HG03045 (cell line): ENCODE results near the gene MTCP1.
A peak's percentile ranks its signal among the peaks of the same experiment; 100 is the strongest.

ENCODE experiments used
- ATAC-seq: cut with Tn5 transposase; IDR thresholded peaks from one replicate; pipeline ENCODE4 v1.9.1; 2021; ENCODE audit warnings: mild to moderate bottlenecking, moderate library complexity; ENCODE audit not compliant: unreplicated experiment

The MTCP1 gene

DNA sequence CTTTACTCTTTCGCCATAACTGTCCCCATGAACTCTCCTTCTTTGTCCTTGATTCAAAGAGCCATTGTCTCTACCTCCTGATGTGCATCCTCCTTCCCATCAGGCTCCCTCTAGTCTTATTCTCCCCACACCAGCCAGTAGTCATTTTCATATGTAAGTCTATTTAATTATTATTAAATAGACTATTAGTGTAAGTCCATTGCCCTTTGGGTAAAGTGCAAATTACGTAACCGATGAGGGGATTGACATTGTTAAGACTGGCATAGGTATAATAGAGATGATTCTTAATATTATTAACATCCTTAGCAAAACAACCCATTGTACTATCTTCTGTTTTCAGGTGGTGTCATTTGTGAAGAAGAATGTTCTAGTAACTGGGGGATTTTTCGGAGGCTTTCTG, 16.7 kb downstream of the MTCP1 start:
- no peak for ATAC-seq

DNA sequence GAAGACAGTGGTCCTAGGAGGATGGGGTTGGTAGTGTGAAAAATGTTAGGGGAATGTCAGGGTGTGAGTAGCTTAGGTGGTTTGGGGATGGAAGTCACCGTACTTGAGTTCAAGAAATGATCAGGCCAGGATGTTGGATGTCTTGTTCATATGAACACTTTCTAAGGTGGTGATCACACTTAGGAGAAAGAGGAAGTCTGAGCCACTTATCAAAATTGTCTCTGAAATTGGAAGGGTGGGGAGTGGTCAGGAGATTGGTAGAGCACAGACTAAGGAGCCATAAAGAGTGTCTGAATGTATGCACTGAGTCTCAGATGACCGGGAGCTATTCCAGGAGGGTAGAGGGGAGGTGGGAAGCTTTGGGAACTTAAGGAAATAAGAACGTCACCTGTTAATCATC, 17.3 kb downstream of the MTCP1 start:
- no peak for ATAC-seq

DNA sequence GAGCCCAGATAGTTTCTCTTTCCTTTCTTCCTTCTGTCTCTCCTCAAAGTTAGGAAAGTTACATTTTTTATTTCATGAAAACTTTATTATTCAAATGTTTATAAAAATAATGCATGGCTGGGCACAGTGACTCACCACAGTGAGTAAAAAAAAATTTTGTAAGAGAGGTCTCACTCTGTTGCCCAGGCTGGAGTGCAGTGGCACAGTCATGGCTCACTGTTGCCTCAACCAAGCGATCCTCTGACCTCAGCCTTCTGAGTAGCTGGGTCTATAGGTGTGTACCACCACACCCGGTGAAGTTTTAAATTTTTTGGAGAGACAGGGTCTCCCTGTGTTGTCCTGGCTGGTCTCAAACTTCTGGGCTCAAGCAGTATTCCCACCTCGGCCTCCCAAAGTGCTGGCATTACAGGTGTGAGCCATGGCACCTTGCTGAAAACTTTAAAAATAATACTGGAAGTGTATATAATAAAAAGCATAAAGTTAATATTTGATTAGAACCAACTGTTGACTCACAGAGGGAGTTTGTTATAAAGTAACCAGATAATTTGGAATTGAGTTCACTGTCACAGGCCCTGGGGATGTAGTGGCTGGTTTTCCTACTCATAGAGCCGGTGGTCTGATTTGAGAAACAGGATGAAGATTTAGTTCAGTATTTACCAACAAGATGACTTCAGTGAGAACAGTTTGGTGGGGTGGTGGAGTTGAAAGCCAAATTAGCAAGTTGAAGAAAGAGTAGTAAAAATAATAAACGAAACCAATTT, 18.0 kb downstream of the MTCP1 start:
- no peak for ATAC-seq

DNA sequence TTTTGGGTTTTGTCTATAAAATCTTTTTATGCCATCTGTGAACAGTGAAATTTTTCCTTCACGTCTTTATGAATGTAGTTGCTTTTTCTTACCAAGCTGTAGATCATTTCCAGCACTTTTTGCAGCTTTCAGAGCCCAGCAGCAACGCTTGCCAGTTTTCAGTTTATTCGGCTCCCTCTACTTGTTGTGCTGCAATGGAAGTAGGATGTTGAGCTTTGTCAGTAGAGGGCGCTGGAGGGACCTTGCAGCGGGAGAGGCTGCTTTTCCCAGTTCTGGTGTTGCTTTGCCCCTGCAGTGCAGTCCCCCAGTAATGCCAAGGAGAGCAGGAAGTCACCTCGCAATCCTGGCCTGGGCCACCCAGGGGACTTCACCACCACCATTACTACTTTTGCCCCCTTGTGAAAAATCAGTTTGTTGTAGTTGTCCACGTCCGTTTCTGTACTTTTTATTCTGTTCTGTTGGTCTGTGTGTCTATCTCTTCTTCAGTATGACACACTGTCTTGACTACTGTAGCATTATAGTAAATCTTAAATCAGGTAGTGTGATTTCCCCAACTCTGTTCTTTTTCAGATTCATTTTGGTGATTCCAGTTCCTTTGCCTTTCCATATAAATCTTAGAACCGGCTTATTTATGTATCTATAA, 21.8 kb downstream of the MTCP1 start:
- no peak for ATAC-seq

DNA sequence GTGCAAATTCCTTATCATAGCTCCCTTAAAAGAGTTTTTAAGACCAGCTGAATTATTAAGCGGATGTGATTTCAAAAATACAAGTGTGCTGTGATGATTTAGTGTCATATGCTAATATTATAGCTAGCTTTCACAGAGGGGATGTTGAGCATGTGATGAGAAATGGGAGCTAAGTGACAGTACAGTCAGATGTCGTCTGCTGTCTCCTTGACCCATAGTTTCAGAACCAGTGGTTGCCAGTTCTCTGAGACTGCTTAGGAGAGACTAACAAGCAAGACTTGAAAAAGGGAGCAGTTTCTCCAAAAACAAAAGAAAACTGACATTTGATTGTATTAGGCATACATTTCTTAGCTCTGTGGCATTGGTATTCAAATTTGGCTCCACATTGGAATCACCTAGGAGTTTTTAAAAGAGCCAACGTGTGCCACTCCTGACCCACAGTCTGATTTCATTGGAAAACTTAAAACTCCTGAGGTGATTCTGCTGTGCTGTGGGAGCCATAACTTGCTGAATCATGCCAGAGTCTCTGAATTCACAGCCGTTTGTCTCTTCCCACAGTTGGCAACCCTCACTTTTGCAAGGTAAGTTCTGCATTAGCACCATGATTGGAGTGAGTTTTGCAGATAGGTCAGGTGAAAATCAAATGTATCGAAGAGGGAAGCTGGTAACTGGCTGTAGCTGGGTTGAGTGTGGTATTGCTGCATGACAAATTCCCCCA, 24.0 kb downstream of the MTCP1 start:
- no peak for ATAC-seq

DNA sequence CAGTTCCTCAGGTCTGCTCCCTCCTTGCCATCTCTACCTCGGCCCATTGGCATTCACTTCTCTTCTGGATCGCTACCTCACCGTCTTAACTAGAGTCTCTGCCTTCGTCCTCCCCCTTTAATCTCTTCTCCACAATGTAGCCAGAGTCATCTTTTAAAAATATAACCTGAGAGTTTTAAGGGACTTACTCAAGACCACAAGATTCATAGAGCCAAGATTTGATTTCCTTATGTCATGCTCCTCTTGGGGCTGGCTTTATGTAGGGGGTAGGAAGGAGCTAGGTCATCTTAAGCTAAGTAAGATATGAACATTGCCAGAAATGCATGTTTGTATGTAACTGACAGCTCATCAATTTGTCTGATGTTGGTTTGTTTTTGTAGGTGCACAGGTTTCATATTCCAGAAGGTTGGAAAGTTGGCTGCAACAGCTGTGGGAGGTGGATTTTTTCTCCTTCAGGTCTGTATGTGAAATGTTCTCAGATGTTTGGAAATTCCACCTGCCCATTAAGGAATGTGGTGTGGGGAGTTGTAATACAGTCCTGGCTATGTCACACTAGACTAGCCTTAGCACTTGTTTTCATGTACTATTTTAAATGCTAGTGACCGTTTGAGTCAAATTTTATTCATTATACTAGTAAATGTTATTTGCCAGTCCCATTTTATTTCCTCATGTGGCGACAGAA, 24.7 kb downstream of the MTCP1 start:
- no peak for ATAC-seq

DNA sequence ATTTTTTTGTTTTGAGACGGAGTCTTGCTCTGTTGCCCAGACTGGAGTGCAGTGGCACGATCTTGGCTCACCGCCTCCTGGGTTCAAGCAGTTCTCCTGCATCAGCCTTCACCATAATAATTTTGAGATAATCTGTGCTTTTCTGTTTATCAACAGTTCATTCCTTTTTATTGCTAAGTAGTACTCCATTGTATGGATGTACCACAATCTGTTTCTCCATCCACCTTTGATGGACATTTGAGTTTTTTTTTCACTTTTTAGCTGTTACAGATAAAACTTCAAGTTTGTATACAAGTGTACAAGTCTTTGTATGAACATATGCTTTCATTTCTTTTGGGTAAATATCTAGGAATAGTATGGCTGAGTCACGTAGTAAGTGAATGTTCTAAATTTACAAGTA, 35.2 kb downstream of the MTCP1 start:
- ATAC-seq: no peak

DNA sequence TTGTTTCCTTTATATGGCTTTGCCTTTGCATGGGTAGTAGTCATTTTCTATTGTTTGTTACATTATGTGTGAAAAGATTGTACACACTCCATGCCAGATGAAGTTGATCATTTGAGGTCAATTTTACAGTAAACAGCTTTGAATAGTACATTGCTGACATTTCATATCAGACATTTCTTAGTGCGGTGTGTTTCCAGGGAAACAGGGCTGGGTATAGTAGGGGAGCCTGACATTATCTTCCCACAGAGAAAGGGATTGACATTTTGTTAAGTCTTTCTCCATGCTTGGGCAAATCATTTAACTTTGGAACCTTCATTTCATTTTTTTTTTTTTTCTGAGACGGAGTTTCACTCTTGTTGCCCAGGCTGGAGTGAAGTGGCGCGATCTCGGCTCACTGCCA, 39.3 kb downstream of the MTCP1 start:
- ATAC-seq: no peak

DNA sequence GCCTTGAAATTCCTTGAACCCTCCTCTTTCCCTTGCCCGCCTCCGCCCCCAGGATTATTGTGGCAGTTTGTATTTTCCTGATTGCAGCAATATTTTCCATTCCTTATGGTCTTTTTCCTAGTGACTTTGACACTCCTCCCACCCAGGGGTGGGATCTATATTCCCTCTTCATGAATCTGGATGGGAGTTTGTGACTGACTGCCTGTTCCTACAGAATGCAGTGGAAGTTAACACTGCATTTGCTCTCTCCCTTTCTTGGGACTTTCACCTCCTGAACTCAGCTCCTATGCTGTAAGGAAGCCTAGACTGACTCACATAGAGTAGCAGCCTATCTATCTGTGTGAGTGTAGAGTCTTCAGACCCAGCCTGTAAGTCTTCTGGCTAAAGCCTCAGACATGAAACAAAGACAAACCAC, 42.1 kb downstream of the MTCP1 start:
- no peak for ATAC-seq

DNA sequence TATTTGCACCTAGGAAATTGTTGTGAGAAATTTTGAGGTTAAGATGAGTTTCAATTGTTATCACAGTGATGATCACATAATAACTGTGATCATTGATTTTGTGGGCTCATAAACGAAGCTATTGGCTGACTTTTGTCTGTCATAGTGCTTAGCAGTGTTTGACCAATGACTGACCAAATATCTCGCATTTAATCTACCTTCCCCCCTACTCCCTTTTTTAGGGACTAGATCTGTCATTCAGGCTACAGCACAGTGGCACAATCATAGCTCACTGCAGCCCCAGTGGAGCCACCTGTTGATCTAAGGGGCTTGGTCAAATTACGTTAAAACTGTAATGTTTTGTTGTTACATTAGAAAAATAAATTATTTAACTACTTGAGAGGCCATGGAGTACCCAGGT, 42.8 kb downstream of the MTCP1 start:
- no peak for ATAC-seq

DNA sequence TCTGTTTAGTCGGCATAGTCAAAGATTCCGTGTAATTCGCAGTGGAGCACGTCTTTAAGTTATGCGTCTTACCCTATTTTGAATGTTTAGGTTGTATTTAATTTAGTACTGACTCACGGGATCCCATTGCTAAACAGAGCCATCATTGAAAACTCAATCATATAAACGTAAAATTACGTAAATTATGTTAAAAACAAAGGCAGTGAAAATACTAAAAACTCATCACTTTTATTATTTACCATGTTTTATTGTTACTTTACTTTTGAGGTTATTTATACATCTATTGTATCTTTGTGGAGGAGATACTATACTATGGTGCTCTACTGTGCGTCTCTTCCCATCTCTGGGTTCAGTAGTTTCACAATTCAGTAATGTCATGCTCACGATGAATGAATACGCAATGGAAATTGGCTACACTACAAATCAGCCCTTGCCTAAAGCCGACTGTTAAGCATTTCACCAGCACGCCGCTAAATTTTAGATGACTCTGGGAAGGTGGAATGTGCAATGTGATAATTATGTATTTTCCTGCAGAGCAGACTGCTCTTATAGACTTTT, 43.3 kb downstream of the MTCP1 start:
- no peak for ATAC-seq

DNA sequence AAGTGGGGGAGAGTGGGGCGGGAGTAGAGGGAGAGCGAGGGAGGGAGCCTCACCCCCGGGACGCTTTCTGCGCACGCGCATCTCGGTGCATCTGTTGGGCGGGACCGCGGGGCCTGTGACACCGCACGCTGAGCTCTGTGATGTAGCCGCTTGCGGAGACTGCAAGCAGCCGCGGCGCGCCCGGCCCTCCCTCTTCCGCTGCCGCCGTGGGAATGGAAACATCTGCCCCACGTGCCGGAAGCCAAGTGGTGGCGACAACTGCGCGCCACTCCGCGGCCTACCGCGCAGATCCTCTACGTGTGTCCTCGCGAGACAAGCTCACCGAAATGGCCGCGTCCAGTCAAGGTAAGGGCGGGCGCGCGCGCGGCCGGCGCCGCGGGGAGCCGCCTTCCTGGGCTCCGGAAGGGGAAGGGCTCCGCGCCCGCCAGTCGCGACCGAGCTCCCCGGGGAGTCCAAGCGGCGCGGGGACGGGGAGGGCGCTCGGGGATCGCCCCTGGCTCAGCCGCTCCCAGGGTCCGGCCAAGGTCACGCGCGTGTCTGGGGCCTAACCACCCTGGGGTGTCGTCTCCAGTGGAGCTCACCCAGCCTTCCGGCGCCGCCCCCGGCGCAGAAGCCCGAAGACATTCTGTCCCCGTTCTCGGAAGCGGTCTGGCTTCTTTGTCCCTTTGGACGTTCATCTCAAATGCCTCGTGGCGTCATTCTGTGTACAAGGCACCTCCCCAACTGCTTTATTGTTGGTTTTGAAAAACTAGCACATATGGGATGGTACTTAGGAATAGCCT, 44.0 kb downstream of the MTCP1 start, which contains the start of gene FUNDC2:
FUNDC2 (plus strand) TSS at position 118 of the 782 bp plus-strand sequence; CDS start at position 213, 95 bp downstream.
- ATAC-seq: peak; percentile 92

DNA sequence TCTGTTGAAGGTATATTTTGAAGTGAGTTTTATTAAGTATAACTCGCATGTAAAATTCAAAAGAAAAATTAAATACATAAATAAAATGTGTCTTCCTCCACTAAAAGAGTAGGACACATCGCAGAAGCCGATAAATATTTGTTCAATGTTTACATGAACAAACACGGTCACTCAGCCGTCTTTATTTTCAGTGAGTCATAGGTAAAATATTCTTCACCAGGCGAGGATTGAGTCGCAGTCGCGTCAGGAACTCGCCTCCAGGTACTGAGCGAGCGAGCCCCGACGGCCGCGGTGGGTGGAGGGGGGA, 44.6 kb downstream of the MTCP1 start:
- ATAC-seq: no peak

DNA sequence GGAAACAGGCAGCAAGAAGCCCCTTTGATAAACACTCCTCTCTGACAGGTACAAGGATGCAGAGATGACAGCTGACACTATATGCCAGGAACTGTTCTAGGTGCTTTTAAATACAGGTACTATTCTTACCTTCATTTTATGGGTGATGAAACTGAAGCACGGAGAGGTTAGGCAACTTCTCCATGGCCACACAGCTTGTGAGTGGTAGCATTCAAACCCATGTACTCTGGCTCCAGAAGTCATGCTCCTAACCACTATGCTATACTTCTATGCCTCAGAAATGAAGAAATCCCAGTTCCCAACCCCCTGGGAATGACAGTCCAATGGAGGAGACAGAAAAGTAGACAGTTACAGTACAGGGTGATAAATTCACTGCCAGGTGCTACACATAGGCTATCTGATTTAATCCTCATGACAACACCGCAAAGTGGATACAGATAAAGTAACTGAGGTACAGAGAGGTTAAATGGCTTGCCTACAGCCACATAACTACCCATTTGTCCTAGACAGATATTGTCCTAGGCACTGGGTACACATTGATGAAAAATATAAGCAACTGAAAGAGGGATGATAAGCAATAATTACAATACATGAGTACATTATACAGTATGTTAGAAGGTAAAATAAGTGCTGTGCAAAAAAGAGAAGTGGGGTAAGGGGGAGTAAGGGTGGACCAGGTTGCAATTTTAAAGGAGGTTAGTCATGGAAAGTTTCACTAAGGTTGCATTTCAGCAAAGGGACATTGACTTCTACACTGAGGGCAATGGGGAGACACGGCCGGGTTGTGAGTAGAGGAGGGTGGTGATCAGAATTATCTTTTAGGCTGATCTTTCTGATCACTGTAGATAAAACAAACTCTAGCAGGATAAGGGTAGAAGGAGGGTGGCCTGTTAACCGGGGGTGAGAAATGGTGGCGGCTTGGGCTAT, 46.8 kb downstream of the MTCP1 start:
- ATAC-seq: no peak

DNA sequence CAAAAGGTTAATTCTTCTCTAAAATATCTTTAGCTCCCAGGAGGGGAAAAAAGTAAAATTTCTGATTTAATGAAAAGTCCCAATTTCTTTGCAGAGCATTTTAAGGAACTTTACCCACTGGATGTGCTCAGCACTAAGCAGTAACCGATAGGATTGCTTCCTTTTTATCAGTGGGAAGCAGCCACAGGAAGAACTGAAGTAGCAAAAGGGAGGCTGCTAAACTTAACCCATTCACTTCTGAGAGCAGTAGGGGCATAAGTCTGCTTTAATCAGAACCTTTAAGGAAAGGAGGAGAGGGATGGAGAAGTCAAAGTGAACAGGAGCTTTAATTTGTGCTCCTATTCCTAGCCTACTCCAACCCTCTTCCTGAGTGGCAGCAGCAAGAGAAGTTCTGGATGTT, 48.4 kb downstream of the MTCP1 start, which contains the start of gene F8:
F8 (minus strand) TSS at position 139 of the 400 bp plus-strand sequence. CDS start 171 bp downstream, outside the sequence.
- no peak for ATAC-seq

DNA sequence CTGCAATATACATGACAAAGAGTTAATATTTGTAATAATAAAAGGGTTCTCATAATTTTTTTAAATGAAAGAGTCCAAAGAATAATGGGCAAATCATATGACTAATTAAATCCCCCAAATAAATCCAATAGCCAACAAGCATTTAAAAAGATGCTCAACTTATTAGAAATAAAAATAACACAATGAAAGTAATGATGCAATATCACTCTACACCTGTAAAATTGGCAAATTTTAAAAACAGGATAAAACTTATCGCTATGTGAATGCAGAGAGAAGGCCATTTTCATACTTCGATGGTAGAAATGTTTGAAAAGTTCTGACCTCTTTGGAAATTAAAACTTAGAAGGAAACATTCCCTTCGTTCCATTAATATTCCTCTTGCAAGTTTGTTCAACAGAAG, 50.3 kb downstream of the MTCP1 start:
- no peak for ATAC-seq
